ENCODE results near the gene SERPINB1. TPM values are rescaled to one million over a fixed set of nuclear protein-coding genes. Genes with fewer than 3 reads are reported as not detected.

The SERPINB1 gene
- total RNA-seq, 2 experiments from 2014 or later = 1.2 to 3.5 TPM

- intact Hi-C loops (cut with micrococcal nuclease; ENCODE audit: unreplicated experiment) = no loop called here
- H4K20me1 ChIP-seq (ENCODE audit: insufficient read depth, low read length) = no peaks in the 10 kb centered on the region
- no peak for DNase-seq (ENCODE audit: low spot score)
- ChIA-PET CTCF (ENCODE audit: unreplicated experiment) (no interaction called here), POLR2A (interaction anchor here (0.5 kb wide), 1 partner anchor 80 kb away, joined by 3 read pairs; no protein-coding TSS in a partner anchor)
- no peak overlapping the region for H3K27ac ChIP-seq (ENCODE audit: low read depth, low read length, poor library complexity, severe bottlenecking)
- no peaks in the 10 kb centered on the region for H3K79me2 ChIP-seq (ENCODE audit: insufficient read depth, low read depth, low read length)
- H3K4me3 ChIP-seq (ENCODE audit: low read depth, low read length, poor library complexity, severe bottlenecking) = no peak overlapping the region
- no peak overlapping the region for H3K4me2 ChIP-seq (ENCODE audit: low read length)
- no peaks in the 10 kb centered on the region for H3K4me1 ChIP-seq (ENCODE audit: insufficient read depth, low read length, poor library complexity, severe bottlenecking)
- H3K9me3 ChIP-seq (ENCODE audit: low read length) = peaks cover 28% of the 10 kb centered on the region
- H3K36me3 ChIP-seq (ENCODE audit: insufficient read depth, low read length) = no peaks in the 10 kb centered on the region
- no peak for TF ChIP-seq EZH2phosphoT487 (IDR thresholded peaks at IDR 0.05; ENCODE audit: borderline replicate concordance, low read depth, low read length)
- no peak for TF ChIP-seq CTCF (conservative IDR thresholded peaks at IDR 0.05; ENCODE audit: low read length)
- no peak overlapping the region for H2AFZ ChIP-seq (ENCODE audit: low read length)
- BruUV-seq (replicated peaks) = no TSS peak
- H3K9me2 ChIP-seq (ENCODE audit: insufficient read depth, low read length) = no peaks in the 10 kb centered on the region
Measured at GRCh38 chr6:2817903-2818443, 23.7 kb downstream of the SERPINB1 start.

GRCh38 chr6:2816158-2816557 lies 25.5 kb downstream of the SERPINB1 start:
- POLR2A ChIA-PET = interaction anchor here (1.2 kb wide), 1 partner anchor 13 kb away, joined by 3 read pairs; no protein-coding TSS in a partner anchor
- CTCF ChIA-PET (ENCODE audit: unreplicated experiment) = no interaction called here

More at GRCh38 chr6:2816158-2816557, 25.5 kb downstream of the SERPINB1 start:
- no peak overlapping the region for H3K4me3 ChIP-seq (ENCODE audit: low read depth, low read length, poor library complexity, severe bottlenecking)
- H3K27ac ChIP-seq (ENCODE audit: low read depth, low read length, poor library complexity, severe bottlenecking) = no peak overlapping the region
- BruUV-seq (replicated peaks) = no TSS peak
- no peaks in the 10 kb centered on the region for H3K79me2 ChIP-seq (ENCODE audit: insufficient read depth, low read depth, low read length)
- no peak for TF ChIP-seq EZH2phosphoT487 (IDR thresholded peaks at IDR 0.05; ENCODE audit: borderline replicate concordance, low read depth, low read length)
- TF ChIP-seq CTCF (conservative IDR thresholded peaks at IDR 0.05; ENCODE audit: low read length) = no peak
- H3K4me1 ChIP-seq (ENCODE audit: insufficient read depth, low read length, poor library complexity, severe bottlenecking) = no peaks in the 10 kb centered on the region
- intact Hi-C loops (cut with micrococcal nuclease; ENCODE audit: unreplicated experiment) = no loop called here
- peaks cover 24% of the 10 kb centered on the region for H3K9me3 ChIP-seq (ENCODE audit: low read length)
- no peak overlapping the region for H2AFZ ChIP-seq (ENCODE audit: low read length)
- H4K20me1 ChIP-seq (ENCODE audit: insufficient read depth, low read length) = no peaks in the 10 kb centered on the region
- no peaks in the 10 kb centered on the region for H3K36me3 ChIP-seq (ENCODE audit: insufficient read depth, low read length)
- H3K4me2 ChIP-seq (ENCODE audit: low read length) = no peak overlapping the region
- no peaks in the 10 kb centered on the region for H3K9me2 ChIP-seq (ENCODE audit: insufficient read depth, low read length)
- no peak for DNase-seq (ENCODE audit: low spot score)
